Activated naive CD4-positive, alpha-beta T cell treated with anti-CD3 and anti-CD28 coated beads, Interleukin-2, amount 50 U/mL, for 16 hours (primary cell): ENCODE data around the gene GAD1.

Experiments used
- DNase-seq: peaks from one replicate; pipeline ENCODE4 v3.0.0-alpha.2; 2020

The GAD1 gene

GRCh38 chr2:170818036-170818751, 1.5 kb downstream of the GAD1 start:
- DNase-seq, result no peak

GRCh38 chr2:170818752-170819470, 2.2 kb downstream of the GAD1 start:
- DNase-seq, result no peak

DNA sequence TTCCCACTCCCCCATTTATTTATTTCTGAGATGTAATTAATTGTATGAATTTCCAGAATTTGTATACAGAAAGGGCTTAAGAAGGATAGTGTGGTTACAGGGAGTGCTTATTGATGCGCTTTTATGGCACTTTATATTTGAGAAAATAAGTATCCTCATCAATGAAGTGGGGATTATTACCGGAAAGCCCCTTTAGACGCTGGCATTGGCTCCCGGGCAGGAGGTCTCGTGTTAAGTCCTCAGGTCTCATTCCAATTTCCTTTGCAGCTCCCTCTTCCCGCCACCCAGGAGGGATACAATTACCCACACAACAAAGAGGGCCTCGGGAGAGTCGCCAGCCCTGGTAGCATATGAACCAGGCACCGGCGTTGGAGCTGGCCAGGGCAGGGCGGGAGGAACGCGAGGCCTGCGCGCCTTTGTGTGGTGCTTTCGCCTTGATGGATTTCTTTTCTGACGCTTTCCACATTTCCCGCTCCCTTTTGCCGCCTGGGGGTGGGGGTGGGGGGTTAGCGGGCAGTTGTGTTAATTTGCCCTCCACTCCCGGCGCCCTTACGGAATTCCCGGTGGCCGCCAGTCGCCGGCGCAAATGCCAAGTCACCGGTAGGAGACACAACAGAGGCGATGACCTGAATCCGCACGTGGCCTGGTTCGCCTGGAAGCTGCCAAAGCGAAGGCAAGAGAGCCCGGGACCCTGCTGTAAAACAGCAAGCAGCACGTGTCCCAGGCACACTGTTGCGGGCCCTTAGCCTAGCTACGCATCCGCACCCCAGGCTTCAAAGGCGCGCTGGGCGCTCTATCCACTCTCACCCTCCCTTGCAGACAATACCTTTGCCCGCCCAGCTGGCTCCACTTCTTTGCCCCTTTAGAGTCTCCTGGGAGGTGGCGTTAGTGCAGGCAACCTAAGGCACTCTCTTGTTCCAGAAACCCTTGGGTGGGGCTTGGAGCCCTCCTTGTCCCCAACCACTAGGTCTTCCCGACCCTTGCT, 3.3 kb downstream of the GAD1 start:
- DNase-seq, result no peak

DNA sequence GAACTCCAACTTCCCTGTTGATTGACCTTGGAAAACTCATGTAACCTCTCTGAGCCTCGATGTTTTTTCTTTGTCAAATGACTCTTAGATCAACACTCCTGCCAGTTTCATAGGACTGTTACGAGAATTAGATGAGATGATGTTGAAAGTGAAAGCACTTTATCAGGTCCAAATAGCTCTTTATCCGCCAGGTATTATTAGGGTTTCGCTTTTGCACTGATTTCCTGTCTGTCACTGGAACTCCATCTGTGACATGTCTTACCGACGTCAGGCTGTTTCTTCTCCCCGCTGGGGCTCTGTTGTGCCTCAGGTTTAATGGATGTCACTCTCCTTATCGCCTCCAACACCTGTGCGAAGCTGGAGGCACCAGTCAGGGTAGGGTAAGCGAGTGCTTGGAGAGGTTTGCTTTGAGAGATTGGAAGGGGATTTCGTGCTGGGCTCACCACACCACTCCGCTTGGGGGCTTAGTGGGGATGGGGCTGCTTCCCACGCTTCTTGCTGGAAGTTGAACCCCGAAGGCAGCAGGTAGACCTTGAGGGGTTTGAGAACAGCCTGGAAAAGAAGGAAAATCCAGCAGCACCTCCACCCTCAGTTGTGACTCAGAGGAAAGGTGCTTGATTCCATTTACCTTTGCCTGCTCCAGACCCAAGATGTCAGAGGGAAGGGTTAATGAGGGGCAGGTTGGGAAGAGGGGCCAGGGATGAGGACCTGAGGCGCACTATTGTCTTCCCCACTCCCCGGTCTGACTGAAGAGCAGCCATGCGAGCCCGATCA, 4.3 kb downstream of the GAD1 start:
- DNase-seq, result no peak

- no peak for DNase-seq
These were observed 5.0 kb downstream of the GAD1 start for GRCh38 chr2:170821531-170822289.

DNA sequence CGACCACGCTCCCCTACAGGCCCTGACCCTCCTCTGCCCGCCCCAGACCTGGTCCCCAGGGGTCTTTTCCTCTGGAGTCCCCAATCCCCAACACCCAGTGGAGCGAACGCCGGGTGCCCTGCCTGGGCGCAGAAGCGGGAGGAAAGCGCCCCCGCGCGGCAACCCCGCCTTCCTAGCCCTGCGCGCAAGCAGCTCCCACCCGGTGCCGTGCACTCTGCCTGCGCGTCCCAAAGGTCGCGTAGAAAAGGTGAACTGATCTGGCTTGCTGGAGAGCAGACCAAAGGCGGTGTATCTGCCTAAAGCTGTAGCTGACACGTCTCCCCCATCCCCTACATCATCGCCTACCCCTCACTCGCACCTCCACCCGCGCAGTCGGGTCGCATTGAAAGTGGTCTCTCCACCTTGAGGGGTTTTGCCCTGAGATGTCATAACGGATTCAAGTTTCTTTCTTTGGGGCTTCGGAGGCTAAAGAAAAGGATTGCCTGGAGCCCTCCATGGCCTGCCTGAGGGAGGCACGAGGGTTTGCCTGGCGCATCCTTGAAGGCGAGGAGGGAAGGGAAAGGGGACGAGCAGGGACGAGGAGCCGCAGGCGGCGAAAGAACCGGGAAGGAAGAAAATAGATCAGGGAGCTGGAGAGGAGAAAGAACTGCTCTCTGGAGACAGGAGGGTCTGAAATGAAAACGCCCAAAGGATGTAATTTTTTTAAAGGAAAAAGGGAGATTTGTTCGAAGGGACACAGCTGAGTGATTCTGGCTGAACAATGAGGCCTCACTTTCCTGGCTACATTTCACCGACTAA, 5.8 kb downstream of the GAD1 start:
- peak; percentile 51 for DNase-seq

DNA sequence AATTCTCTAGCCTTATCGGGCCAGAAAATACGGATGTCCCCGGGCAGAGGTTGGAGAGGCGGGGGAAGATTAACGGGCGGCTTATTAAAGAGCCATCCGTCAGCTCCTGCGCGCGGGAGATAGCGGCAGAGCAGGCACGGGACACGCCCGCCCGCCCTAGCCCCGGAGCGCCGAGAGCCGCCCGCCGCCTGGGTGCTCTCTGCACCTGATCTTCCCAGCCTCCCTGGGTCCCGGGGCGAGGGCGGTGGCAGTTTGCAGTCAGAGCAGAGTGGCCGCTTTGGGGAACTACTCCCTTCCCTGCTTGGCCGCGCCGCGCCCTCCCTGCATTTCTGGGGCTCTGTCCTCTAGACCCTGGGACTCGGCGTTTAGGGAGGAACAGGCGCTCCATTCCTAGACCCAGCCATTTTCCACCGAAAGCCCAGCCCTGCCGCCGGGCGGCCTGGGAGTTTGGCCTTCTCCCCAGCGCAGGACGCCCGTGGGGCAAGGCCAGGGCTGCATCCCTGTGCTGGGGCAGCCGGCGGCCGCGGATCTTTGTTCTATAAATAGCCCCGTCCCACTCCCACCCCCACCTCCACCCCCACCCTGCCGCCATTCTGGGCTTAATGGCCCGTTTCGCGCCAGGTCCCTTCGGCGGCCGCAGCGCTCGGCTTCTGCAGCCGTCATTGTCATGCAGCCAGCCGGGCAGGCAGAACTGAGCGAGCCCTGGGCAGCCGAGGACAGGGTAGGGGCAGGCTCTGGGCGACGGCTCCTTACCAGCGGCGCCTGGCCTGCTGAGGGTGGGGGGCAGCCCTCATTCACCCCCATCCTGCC, 6.6 kb downstream of the GAD1 start:
- no peak for DNase-seq

DNA sequence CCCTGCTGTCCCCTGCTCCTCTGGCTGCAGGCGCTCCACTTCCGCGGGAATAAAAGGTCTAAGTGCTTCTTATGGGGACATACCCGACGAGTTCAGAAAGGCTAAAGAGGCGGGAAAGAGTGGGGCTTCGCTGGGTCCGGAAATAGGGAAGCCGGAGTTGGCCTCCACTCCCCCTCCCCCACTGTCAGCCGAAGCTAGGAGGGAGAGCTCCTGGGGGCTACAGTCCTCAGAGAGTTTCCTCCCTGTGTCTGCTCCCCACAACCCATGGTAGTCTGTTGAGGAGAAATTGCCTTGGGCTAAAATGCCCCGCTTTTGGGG, 7.2 kb downstream of the GAD1 start:
- no peak for DNase-seq

DNA sequence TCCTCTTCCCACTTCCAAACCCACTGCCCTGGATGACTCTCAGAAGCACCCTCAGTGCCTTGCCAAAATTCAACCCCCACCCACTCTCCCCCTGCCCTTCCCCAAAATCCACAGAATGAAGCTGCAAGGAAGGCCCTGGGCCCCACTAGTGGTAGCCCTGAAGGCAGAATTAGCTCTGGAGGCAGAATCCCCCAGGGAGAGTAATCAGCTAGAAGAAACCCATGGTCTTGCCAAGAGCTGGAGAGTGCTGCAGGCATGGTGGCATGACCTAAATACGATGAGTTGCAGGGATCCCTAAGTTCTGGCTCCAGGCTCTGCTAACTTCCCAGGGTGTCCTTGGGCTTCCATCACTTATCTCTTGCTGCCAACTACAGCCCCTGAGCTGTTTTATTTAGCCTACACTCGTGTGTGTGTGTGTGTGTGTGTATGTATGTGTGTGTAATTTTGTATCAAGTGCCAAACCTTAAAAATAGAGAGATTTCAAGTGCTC, 7.9 kb downstream of the GAD1 start:
- DNase-seq, result no peak

DNA sequence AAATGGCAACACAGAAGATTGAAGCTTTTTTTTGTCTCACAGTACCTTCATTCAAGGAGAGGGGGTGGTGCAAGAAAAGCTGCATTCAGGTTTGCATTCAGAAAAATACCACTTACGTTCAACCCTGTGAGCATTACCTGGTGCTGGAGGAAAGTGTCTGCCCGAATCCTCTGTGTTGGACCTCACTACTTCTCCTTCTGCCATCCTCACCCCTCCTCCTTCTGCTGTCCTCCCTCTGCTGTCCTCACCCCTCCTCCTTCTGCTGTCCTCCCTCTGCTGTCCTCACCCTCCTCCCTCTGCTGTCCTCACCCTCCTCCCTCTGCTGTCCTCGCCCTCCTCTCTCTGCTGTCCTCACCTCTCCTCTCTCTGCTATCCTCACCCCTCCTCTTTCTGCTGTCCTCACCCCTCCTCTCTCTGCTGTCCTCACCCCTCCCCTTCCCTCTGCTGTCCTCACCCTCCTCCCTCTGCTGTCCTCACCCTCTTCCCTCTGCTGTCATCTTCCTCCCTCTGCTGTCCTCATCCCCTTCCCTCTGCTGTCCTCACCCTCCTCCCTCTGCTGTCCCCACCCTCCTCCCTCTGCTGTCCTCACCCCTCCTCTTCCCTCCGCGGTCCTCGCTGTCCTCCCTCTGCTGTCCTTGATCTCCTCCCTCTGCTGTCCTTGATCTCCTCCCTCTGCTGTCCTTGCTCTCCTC, 11.3 kb downstream of the GAD1 start:
- no peak for DNase-seq

DNA sequence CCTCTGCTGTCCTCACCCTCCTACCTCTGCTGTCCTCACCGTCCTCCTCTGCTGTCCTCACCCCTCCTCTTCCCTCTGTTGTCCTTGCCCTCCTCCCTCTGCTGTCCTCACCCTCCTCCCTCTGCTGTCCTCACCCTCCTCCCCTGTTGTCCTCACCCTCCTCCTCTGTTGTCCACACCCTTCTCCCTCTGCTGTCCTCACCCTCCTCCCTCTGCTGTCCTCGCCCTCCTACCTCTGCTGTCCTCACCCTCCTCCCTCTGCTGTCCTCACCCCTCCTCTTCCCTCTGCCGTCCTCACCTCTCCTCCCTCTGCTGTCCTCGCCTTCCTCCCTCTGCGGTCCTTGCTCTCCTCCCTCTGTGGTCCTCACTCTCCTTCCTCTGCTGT, 11.8 kb downstream of the GAD1 start:
- DNase-seq, result no peak

GRCh38 chr2:170829036-170829435, 12.3 kb downstream of the GAD1 start:
- no peak for DNase-seq

GRCh38 chr2:170830166-170830565, 13.5 kb downstream of the GAD1 start:
- no peak for DNase-seq

- no peak for DNase-seq
These were observed 14.4 kb downstream of the GAD1 start for GRCh38 chr2:170831115-170831514.

DNA sequence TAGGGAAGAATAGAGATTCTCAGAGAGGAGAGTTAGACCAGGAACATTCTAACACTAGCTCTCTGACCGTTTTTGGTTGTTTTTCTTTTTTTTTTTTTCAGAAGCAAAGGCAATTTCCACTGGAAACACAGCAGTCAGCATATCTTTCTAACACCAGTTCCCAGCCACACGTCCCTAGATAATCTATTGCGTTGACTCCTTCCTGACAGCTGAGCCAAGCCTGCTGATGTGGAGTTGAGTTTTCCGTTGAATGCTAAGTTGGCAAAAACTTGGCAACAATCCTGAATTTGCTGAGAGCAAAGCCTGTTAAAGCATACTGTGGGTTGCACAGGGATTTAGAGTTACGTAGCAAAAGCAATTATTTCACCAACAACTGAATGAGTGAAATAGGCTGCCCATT, 19.3 kb downstream of the GAD1 start:
- no peak for DNase-seq

GRCh38 chr2:170840717-170841210, 24.1 kb downstream of the GAD1 start:
- DNase-seq, result no peak

DNA sequence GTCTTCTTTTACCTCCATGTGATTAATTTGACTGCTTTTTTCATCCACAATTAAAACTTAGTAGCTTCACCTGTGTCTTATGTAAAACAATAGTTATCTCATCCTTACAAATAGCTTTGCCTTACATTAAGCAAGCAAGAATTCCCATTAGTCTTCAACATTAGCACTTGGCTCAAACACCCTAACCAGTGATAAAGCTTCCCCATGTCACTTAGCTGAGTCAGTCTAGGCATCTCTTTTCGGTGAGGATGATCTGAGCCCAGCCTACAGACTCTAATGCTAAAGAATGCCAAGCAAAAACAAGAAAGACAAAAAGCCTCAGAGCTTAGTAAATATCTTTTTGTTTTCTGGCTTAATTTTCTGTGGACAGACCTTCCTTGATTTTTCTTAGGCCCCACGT, 26.1 kb downstream of the GAD1 start:
- DNase-seq, result no peak

DNA sequence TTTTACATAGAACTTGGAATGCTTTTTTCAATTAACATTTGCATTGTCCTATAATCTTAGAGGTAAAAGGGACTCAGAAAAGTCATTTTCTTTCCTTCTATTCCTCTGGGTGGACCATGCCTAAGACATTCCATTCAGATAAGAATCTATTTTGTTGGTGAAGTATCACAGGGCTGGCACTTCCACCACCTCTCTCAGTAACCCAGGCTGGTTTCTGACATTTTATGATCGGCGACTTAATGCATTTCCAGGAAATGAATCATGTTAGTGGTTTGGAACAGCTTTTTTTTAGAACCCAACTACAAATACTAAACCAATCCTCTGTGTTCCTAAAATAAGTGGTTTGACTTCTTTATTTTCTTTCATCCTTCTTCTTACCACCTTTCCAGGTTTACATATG, 27.0 kb downstream of the GAD1 start:
- DNase-seq, result no peak

GRCh38 chr2:170845343-170845742, 28.7 kb downstream of the GAD1 start:
- no peak for DNase-seq
